Neuron (in vitro differentiated cells): ENCODE measurements around the gene EXOSC5.

Source experiments
- H2AFZ ChIP-seq: one replicate; pipeline ENCODE4 v1.6.1; 2013; ENCODE audit warnings: low read depth, mild to moderate bottlenecking, inconsistent platforms, low read length, moderate library complexity
- H3K27me3 ChIP-seq: one replicate; pipeline ENCODE4 v1.6.1; 2013; ENCODE audit warnings: low read length; ENCODE audit not compliant: insufficient read depth
- H3K36me3 ChIP-seq: one replicate; pipeline ENCODE4 v1.6.1; 2013; ENCODE audit warnings: low read length; ENCODE audit not compliant: insufficient read depth
- H3K4me1 ChIP-seq: one replicate; pipeline ENCODE4 v1.6.1; 2013; ENCODE audit warnings: low read length; ENCODE audit not compliant: insufficient read depth
- H3K4me3 ChIP-seq: 2 replicates; pipeline ENCODE4 v1.5.1; 2013; ENCODE audit warnings: mild to moderate bottlenecking, low read length, moderate library complexity
- H3K9me3 ChIP-seq: one replicate; pipeline ENCODE4 v1.6.1; 2013; ENCODE audit warnings: low read length

Gene EXOSC5

DNA sequence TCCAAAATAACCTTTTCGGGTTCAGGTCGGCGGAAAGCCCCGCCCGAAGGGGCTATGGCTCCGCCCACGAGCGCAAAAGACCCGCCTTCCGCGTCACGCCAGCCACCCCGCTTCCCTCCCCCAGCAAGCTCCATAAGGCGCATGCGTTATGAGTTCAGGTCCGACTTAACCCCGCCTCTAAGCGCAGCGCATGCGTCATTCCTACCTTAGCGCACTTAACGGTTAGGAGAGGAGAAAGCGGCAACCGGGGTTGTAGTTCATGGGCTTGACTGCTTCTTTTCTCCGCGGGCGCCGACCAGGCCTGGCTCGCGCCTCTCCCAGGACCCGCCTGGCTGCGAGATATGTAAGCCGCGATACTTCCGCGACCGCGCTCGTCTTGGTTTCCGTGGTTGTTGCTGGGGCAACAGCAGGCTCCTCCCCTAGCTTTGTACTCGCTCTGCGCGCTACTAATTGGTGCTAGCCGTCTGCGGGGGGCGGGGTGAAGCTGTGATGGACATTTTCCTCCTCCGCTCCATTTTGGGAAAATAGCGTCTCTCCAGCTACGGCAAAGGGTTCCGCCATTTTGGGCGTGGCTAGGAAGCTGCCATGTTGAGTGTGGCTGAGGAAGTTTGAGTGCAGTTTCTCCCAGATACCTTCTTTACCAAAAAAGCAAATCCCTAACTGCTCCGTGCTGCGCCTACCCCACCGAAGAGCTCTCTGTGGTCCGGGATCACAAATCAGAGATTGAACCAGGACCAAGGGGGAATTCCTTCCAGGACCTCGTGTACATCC lies 33.2 kb downstream of the EXOSC5 start, which contains the start of gene B9D2:
B9D2 (minus strand) TSS at position 397 of the 771 bp plus-strand sequence. CDS start 630 bp downstream, outside the sequence.
- H3K27me3 ChIP-seq: no peaks in the 10 kb centered on the region
- H2AFZ ChIP-seq: peak within 1 kb of the TSS; percentile 52
- peak within 1 kb of the TSS; percentile 74 for H3K4me3 ChIP-seq
- H3K36me3 ChIP-seq: peaks cover 9% of the 10 kb centered on the region
- peaks cover 14% of the 10 kb centered on the region for H3K4me1 ChIP-seq
- no peaks in the 10 kb centered on the region for H3K9me3 ChIP-seq

DNA sequence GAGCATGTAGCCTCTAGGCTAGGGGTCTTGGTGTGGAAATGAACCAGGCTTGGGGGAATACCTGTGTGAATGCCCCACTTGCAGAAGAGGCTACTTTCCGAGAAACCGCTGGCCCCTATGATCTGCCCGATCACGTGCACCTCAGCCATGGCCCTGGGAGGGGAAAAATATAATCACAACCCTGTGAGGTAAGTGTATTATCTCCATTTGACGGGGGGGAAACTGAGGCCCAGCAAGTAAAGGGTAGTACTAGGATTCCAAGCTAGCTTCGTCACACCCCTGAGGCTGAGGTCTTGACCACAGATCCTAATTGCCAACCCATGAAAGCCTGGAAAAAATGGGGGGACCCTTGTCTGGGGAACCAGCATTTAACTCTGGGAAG lies 33.8 kb downstream of the EXOSC5 start:
- Histone ChIP-seq H3K27me3 (no peaks in the 10 kb centered on the region), H3K4me1 (peaks cover 14% of the 10 kb centered on the region), H2AFZ (peak overlapping the region; percentile 52), H3K9me3 (no peaks in the 10 kb centered on the region), H3K36me3 (peaks cover 9% of the 10 kb centered on the region), H3K4me3 (peak overlapping the region; percentile 74)

DNA sequence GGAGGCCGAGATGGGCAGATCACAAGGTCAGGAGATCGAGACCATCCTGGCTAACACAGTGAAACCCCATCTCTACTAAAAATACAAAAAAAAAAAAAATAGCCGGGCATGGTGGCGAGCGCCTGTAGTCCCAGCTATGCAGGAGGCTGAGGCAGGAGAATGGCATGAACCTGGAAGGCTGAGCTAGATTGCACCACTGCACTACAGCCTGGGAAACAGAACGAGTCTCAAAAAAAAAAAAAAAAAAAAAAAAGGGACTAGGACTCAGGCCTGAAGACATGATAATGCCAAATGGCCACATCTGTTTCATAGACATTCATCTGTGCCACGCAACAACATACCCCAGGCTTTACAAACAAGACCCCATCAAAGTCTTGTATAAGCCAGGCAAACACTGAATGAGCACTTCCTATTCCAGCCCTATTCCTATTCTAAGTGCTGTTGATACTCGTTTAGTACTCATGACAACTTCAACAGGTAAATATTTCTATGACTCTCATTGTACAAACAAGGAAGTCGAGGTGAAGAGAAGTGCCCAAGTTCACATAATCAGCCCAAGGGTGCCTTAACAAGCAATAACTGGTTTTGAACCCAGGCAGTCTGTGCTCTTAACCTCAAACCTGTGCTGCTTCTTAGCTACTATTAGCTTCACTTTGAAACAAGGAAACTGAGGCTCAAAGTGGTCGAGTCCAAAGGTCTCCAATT lies 34.9 kb downstream of the EXOSC5 start:
- Histone ChIP-seq H3K4me1 (peaks cover 14% of the 10 kb centered on the region), H3K27me3 (no peaks in the 10 kb centered on the region), H3K4me3 (no peak overlapping the region), H3K36me3 (peaks cover 9% of the 10 kb centered on the region), H2AFZ (no peak overlapping the region), H3K9me3 (no peaks in the 10 kb centered on the region)

DNA sequence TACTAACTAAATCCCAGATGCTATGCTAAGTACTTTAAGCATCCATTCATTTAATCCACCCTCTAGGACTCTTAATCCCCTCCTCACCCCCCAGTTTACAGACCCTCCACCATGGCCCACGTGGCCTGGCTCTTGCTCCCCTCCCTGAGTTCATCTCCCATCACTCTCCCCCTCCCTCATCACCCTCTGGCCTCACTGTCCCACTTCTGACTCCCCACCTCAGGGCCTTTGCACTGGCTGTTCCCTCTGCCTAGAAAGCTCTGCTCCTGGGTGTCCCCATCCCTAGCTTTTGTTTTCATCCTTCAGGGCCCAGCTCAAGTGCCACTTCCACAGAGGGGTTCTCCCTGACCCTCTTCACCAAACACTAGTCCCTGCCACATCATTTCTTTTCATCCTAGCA lies 37.4 kb downstream of the EXOSC5 start:
- H2AFZ ChIP-seq: no peak overlapping the region
- no peaks in the 10 kb centered on the region for H3K9me3 ChIP-seq
- peaks cover 9% of the 10 kb centered on the region for H3K36me3 ChIP-seq
- no peaks in the 10 kb centered on the region for H3K27me3 ChIP-seq
- peaks cover 10% of the 10 kb centered on the region for H3K4me1 ChIP-seq
- H3K4me3 ChIP-seq: no peak overlapping the region

DNA sequence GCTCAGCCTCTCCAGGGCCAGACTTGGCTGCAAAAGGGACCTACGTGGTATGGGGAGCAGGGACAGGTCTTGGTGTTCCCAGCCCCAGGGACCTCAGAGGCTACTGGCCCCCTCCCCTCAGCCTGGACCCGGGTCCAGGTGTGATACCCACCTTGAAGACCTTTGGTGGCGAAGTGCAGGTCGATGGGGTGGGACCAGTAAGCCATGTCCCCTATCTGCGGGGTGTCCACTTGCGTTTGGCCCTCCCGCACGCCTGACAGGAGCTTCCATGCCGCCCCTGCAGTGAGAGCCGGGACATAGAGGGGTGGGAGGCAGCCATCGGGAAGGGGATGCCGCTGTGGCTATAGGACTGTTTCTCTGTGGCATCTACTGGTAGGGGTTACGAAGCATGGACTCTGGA lies 39.4 kb downstream of the EXOSC5 start:
- peaks cover 9% of the 10 kb centered on the region for H3K4me1 ChIP-seq
- H3K4me3 ChIP-seq: no peak overlapping the region
- no peaks in the 10 kb centered on the region for H3K9me3 ChIP-seq
- no peak overlapping the region for H2AFZ ChIP-seq
- H3K36me3 ChIP-seq: peaks cover 9% of the 10 kb centered on the region
- peaks cover 4% of the 10 kb centered on the region for H3K27me3 ChIP-seq

DNA sequence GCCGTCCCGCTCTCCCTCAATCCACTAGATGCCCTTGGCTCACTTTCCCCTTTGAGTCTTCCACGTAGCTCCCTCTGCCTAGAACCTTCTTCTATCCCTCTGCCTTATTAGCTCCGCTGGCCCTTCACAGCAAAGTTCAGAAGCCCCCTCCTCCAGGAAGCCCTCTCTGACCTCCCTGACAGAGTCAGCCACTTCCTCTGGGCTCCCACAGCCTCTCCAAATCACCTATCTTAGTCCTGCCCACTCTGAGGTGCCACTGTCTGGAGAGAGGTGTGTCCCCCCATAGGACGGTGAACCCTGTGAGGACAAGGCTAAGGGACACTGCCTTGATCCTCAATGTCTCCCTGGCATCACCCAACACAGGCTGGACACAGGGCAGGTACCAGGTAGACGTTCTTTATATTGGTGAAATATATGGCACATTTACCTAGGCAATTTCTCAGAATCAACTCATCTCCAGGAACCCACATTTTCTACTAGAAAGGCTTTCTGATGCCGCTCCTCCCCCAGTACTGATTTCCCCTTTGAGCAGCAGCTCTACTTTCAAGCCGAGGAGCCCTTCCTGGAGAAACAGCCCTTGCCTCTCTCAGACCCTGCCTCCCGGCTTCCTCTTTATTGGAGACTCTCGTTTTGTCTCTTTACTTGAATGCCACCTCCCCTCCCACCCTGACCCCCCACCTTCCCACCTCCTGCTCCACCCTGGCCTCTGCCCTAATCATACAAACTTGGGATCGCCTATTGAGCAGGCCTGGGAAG lies 40.0 kb downstream of the EXOSC5 start:
- H3K9me3 ChIP-seq: no peaks in the 10 kb centered on the region
- H3K4me3 ChIP-seq: no peak overlapping the region
- peaks cover 9% of the 10 kb centered on the region for H3K36me3 ChIP-seq
- no peak overlapping the region for H2AFZ ChIP-seq
- peaks cover 12% of the 10 kb centered on the region for H3K4me1 ChIP-seq
- H3K27me3 ChIP-seq: peaks cover 7% of the 10 kb centered on the region

DNA sequence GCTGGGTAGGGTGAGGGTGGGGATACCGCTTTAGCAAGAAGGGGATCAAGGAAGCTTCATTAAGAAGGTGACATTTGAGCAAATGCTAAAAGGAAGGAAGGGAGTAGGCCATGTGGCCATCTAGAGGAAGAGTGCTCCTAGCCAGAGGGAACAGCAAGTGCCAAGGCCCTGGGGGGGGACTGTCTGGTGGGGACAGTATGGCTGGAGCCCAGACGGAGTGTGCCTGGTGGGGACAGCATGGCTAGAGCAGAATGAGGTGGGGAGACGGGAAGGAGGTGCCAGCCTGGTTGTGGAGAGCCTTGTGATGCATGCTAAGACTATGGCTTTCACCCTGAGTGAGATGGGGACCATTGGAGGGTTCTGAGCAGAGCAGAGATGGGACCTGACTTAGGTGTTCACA lies 41.4 kb downstream of the EXOSC5 start:
- Histone ChIP-seq H3K9me3 (no peaks in the 10 kb centered on the region), H3K36me3 (peaks cover 5% of the 10 kb centered on the region), H3K4me3 (no peak overlapping the region), H2AFZ (no peak overlapping the region), H3K27me3 (peaks cover 20% of the 10 kb centered on the region), H3K4me1 (peaks cover 24% of the 10 kb centered on the region)

DNA sequence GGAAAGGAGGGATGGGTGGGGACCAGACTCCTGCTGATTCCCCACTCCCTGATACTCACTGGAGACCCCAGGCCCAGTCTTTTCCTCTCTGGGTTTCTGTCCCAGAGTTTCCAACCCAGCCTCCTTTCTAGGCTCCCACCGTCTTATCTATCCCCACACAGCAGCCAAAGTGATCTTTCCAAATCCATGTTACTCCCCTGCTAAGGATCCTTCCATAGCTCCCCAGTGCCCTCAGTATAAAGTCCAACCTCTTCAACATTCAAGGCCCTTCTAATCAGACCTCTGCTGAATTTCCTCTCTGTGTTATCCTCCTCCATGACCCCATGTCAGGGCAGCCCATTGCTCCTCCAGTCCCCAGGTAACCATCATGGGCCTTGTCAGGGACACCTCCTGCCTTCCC lies 42.1 kb downstream of the EXOSC5 start:
- Histone ChIP-seq H3K4me3 (no peak overlapping the region), H3K9me3 (no peaks in the 10 kb centered on the region)

DNA sequence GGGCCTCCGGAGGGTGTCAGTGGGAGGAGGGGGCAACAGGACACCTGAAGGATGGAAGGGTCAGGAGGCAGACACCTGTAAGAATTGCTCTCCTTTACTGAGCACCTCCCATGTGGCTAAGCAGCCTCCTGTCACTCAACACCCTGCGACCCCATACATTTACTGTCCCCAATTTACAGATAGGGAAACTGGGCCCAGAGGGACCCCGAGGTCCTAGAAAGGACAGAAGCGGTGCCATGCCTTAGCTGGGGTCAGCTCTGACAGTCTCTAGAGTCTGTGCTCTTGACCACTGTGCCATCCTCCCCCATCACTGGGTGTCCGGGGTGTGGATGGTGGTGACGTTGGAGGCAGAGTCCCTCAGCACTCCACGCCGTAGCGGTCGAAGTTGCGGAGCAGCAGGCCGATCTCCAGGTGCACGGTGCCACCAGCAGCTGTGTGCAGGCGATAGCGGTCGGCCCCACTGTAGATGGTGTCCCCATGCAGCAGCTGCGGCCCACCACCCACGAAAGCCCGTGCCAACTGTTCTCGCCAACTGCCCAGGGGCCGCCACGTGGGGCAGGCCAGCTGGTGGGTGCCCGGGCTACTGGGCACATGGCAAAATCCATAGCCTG lies 42.7 kb downstream of the EXOSC5 start:
- Histone ChIP-seq H3K9me3 (no peaks in the 10 kb centered on the region), H3K36me3 (peaks cover 4% of the 10 kb centered on the region), H3K27me3 (peaks cover 20% of the 10 kb centered on the region)

More for the DNA sequence above, 42.1 kb downstream of the EXOSC5 start:
- Histone ChIP-seq H2AFZ (no peak overlapping the region), H3K27me3 (peaks cover 20% of the 10 kb centered on the region), H3K4me1 (peaks cover 24% of the 10 kb centered on the region), H3K36me3 (peaks cover 4% of the 10 kb centered on the region)

DNA sequence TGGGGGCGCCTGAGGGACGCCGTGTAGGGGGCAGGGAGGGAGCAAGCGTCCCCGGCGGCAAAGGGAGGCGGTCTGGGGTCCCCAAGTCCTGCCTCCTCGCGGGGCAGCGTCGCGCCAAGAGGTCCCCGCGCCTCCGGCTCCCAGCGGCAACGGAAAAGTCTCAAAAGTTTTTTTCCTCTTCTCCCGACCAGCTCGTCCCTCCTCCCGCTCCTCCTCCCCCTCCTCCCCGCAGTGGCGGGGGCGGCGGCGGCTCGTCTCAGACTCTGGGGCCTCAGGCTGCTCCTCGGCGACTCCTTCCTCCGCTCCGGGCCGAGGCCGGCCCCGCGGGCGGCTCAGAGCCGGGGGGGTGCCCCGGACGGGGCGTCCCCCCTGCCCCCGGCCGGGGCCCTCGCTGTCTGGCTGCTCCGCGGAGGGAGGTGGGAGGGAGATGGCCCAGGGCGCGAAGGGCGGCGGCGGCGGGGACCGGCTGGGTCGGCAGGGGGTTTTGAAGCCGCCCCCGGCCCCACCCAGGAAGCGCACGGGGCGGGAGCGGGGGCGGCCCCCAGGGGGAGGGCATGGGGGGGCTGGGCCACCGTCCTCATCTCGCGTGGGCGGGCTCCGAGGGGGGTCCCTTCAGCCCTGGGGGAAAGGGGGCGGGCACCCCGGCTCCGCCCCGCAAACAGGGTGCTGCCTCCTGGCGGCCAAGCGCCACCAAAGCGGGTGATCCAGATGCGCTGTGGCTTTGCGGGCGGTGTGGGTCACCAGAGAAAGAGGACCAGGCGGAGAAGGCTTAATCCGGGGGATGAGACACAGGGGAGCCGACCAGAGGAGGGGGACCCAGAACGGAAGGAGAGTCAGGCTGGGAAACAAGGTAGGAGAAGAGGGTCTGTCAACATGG lies 43.5 kb downstream of the EXOSC5 start, which contains the start of gene TGFB1:
TGFB1 (minus strand) TSS at position 457 of the 877 bp plus-strand sequence. CDS start 878 bp downstream, outside the sequence.
- Histone ChIP-seq H3K27me3 (peaks cover 20% of the 10 kb centered on the region), H3K4me3 (peak within 1 kb of the TSS; percentile 53), H3K36me3 (peaks cover 4% of the 10 kb centered on the region), H3K9me3 (no peaks in the 10 kb centered on the region), H2AFZ (peak within 1 kb of the TSS; percentile 56), H3K4me1 (peaks cover 24% of the 10 kb centered on the region)

More for the DNA sequence above, 42.7 kb downstream of the EXOSC5 start:
- Histone ChIP-seq H2AFZ (no peak overlapping the region), H3K4me3 (peak overlapping the region; percentile 53), H3K4me1 (peaks cover 24% of the 10 kb centered on the region)

DNA sequence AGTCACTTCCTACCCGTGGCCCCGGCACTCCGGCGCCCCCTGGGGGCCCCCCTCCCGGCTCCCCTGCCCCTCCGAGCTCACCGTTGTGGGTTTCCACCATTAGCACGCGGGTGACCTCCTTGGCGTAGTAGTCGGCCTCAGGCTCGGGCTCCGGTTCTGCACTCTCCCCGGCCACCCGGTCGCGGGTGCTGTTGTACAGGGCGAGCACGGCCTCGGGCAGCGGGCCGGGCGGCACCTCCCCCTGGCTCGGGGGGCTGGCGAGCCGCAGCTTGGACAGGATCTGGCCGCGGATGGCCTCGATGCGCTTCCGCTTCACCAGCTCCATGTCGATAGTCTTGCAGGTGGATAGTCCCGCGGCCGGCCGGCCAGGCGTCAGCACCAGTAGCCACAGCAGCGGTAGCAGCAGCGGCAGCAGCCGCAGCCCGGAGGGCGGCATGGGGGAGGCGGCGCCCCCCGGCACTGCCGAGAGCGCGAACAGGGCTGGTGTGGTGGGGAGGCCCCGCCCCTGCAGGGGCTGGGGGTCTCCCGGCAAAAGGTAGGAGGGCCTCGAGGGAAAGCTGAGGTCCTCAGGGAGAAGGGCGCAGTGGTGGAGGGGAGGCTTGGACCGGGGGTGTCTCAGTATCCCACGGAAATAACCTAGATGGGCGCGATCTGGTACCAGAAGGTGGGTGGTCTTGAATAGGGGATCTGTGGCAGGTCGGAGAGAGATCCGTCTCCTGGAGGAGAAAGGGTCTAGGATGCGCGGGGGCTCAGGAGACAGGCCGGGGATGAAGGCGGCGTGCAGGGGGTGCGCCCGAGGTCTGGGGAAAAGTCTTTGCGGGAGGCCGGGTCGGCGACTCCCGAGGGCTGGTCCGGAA lies 44.3 kb downstream of the EXOSC5 start:
- peak overlapping the region; percentile 56 for H2AFZ ChIP-seq
- peaks cover 20% of the 10 kb centered on the region for H3K27me3 ChIP-seq
- peak overlapping the region; percentile 53 for H3K4me3 ChIP-seq

More for the DNA sequence above, 44.3 kb downstream of the EXOSC5 start:
- Histone ChIP-seq H3K36me3 (peaks cover 4% of the 10 kb centered on the region), H3K9me3 (no peaks in the 10 kb centered on the region), H3K4me1 (peaks cover 24% of the 10 kb centered on the region)
